ENCODE measurements around the gene DENND2D.

DENND2D gene

GRCh38 chr1:111183308-111184069 is 17.0 kb downstream of the DENND2D start:
- H3K9me3 ChIP-seq (ENCODE audit: insufficient read depth, low read length): no peaks in the 10 kb centered on the region
- no peaks in the 10 kb centered on the region for H3K27me3 ChIP-seq (ENCODE audit: insufficient read depth, insufficient read length)
- no peaks in the 10 kb centered on the region for H3K4me1 ChIP-seq (ENCODE audit: insufficient read depth, insufficient read length)
- TF ChIP-seq SUZ12 (IDR thresholded peaks at IDR 0.05; ENCODE audit: extremely low read depth, insufficient read depth, insufficient read length) (no peak), YY1 (IDR thresholded peaks at IDR 0.05; ENCODE audit: insufficient read depth, insufficient read length) (no peak), ZNF274 (IDR thresholded peaks at IDR 0.05; ENCODE audit: low read depth, low read length) (no peak)
- H3K9ac ChIP-seq (ENCODE audit: insufficient read length, low read depth): no peak overlapping the region
- no peak overlapping the region for H3K4me3 ChIP-seq (ENCODE audit: insufficient read length, low read depth)
- peaks cover 50% of the 10 kb centered on the region for H3K36me3 ChIP-seq (ENCODE audit: insufficient read depth, insufficient read length, low read length)
- no peak for DNase-seq (ENCODE audit: low read depth, low spot score)

- H3K9me3 ChIP-seq (ENCODE audit: insufficient read depth, low read length): no peaks in the 10 kb centered on the region
- H3K36me3 ChIP-seq (ENCODE audit: insufficient read depth, insufficient read length, low read length): peaks cover 40% of the 10 kb centered on the region
- DNase-seq (ENCODE audit: low read depth, low spot score): no peak
- H3K9ac ChIP-seq (ENCODE audit: insufficient read length, low read depth): no peak overlapping the region
- TF ChIP-seq YY1 (IDR thresholded peaks at IDR 0.05; ENCODE audit: insufficient read depth, insufficient read length) (no peak), SUZ12 (IDR thresholded peaks at IDR 0.05; ENCODE audit: extremely low read depth, insufficient read depth, insufficient read length) (no peak), ZNF274 (IDR thresholded peaks at IDR 0.05; ENCODE audit: low read depth, low read length) (no peak)
- no peak overlapping the region for H3K4me3 ChIP-seq (ENCODE audit: insufficient read length, low read depth)
- no peaks in the 10 kb centered on the region for H3K27me3 ChIP-seq (ENCODE audit: insufficient read depth, insufficient read length)
- H3K4me1 ChIP-seq (ENCODE audit: insufficient read depth, insufficient read length): no peaks in the 10 kb centered on the region
These were observed 18.4 kb downstream of the DENND2D start for GRCh38 chr1:111182052-111182451.

- H3K9ac ChIP-seq (ENCODE audit: insufficient read length, low read depth): no peak overlapping the region
- H3K27me3 ChIP-seq (ENCODE audit: insufficient read depth, insufficient read length): no peaks in the 10 kb centered on the region
- no peak overlapping the region for H3K4me3 ChIP-seq (ENCODE audit: insufficient read length, low read depth)
- no peak for DNase-seq (ENCODE audit: low read depth, low spot score)
- peaks cover 33% of the 10 kb centered on the region for H3K36me3 ChIP-seq (ENCODE audit: insufficient read depth, insufficient read length, low read length)
- TF ChIP-seq ZNF274 (IDR thresholded peaks at IDR 0.05; ENCODE audit: low read depth, low read length) (no peak), SUZ12 (IDR thresholded peaks at IDR 0.05; ENCODE audit: extremely low read depth, insufficient read depth, insufficient read length) (no peak), YY1 (IDR thresholded peaks at IDR 0.05; ENCODE audit: insufficient read depth, insufficient read length) (no peak)
- no peaks in the 10 kb centered on the region for H3K9me3 ChIP-seq (ENCODE audit: insufficient read depth, low read length)
- H3K4me1 ChIP-seq (ENCODE audit: insufficient read depth, insufficient read length): no peaks in the 10 kb centered on the region
These were observed 20.4 kb downstream of the DENND2D start for GRCh38 chr1:111179968-111180533.

- Histone ChIP-seq H3K9ac (ENCODE audit: insufficient read length, low read depth) (no peak overlapping the region), H3K27me3 (ENCODE audit: insufficient read depth, insufficient read length) (no peaks in the 10 kb centered on the region), H3K36me3 (ENCODE audit: insufficient read depth, insufficient read length, low read length) (peaks cover 33% of the 10 kb centered on the region), H3K4me3 (ENCODE audit: insufficient read length, low read depth) (no peak overlapping the region), H3K9me3 (ENCODE audit: insufficient read depth, low read length) (no peaks in the 10 kb centered on the region), H3K4me1 (ENCODE audit: insufficient read depth, insufficient read length) (no peaks in the 10 kb centered on the region)
- DNase-seq (ENCODE audit: low read depth, low spot score): no peak
- TF ChIP-seq SUZ12 (IDR thresholded peaks at IDR 0.05; ENCODE audit: extremely low read depth, insufficient read depth, insufficient read length): no peak
- TF ChIP-seq ZNF274 (IDR thresholded peaks at IDR 0.05; ENCODE audit: low read depth, low read length): no peak
- TF ChIP-seq YY1 (IDR thresholded peaks at IDR 0.05; ENCODE audit: insufficient read depth, insufficient read length): no peak
These were observed 23.8 kb downstream of the DENND2D start for GRCh38 chr1:111176678-111177077.

GRCh38 chr1:111175349-111175748 is 25.1 kb downstream of the DENND2D start:
- Histone ChIP-seq H3K4me1 (ENCODE audit: insufficient read depth, insufficient read length) (no peaks in the 10 kb centered on the region), H3K9me3 (ENCODE audit: insufficient read depth, low read length) (no peaks in the 10 kb centered on the region), H3K4me3 (ENCODE audit: insufficient read length, low read depth) (no peak overlapping the region), H3K36me3 (ENCODE audit: insufficient read depth, insufficient read length, low read length) (peaks cover 33% of the 10 kb centered on the region), H3K27me3 (ENCODE audit: insufficient read depth, insufficient read length) (no peaks in the 10 kb centered on the region), H3K9ac (ENCODE audit: insufficient read length, low read depth) (no peak overlapping the region)
- TF ChIP-seq ZNF274 (IDR thresholded peaks at IDR 0.05; ENCODE audit: low read depth, low read length) (no peak), SUZ12 (IDR thresholded peaks at IDR 0.05; ENCODE audit: extremely low read depth, insufficient read depth, insufficient read length) (no peak), YY1 (IDR thresholded peaks at IDR 0.05; ENCODE audit: insufficient read depth, insufficient read length) (no peak)
- no peak for DNase-seq (ENCODE audit: low read depth, low spot score)

GRCh38 chr1:111174070-111174469 is 26.4 kb downstream of the DENND2D start:
- H3K9ac ChIP-seq (ENCODE audit: insufficient read length, low read depth): no peak overlapping the region
- no peak overlapping the region for H3K4me3 ChIP-seq (ENCODE audit: insufficient read length, low read depth)
- no peak for DNase-seq (ENCODE audit: low read depth, low spot score)
- H3K36me3 ChIP-seq (ENCODE audit: insufficient read depth, insufficient read length, low read length): peaks cover 33% of the 10 kb centered on the region
- no peaks in the 10 kb centered on the region for H3K9me3 ChIP-seq (ENCODE audit: insufficient read depth, low read length)
- no peak for TF ChIP-seq YY1 (IDR thresholded peaks at IDR 0.05; ENCODE audit: insufficient read depth, insufficient read length)
- TF ChIP-seq ZNF274 (IDR thresholded peaks at IDR 0.05; ENCODE audit: low read depth, low read length): no peak
- TF ChIP-seq SUZ12 (IDR thresholded peaks at IDR 0.05; ENCODE audit: extremely low read depth, insufficient read depth, insufficient read length): no peak
- no peaks in the 10 kb centered on the region for H3K4me1 ChIP-seq (ENCODE audit: insufficient read depth, insufficient read length)
- H3K27me3 ChIP-seq (ENCODE audit: insufficient read depth, insufficient read length): no peaks in the 10 kb centered on the region

GRCh38 chr1:111172463-111172862 is 28.0 kb downstream of the DENND2D start:
- DNase-seq (ENCODE audit: low read depth, low spot score): no peak
- H3K36me3 ChIP-seq (ENCODE audit: insufficient read depth, insufficient read length, low read length): peaks cover 43% of the 10 kb centered on the region
- no peak overlapping the region for H3K9ac ChIP-seq (ENCODE audit: insufficient read length, low read depth)
- no peaks in the 10 kb centered on the region for H3K27me3 ChIP-seq (ENCODE audit: insufficient read depth, insufficient read length)
- H3K9me3 ChIP-seq (ENCODE audit: insufficient read depth, low read length): no peaks in the 10 kb centered on the region
- H3K4me3 ChIP-seq (ENCODE audit: insufficient read length, low read depth): no peak overlapping the region
- TF ChIP-seq SUZ12 (IDR thresholded peaks at IDR 0.05; ENCODE audit: extremely low read depth, insufficient read depth, insufficient read length): no peak
- TF ChIP-seq ZNF274 (IDR thresholded peaks at IDR 0.05; ENCODE audit: low read depth, low read length): no peak
- no peak for TF ChIP-seq YY1 (IDR thresholded peaks at IDR 0.05; ENCODE audit: insufficient read depth, insufficient read length)
- H3K4me1 ChIP-seq (ENCODE audit: insufficient read depth, insufficient read length): no peaks in the 10 kb centered on the region

Measured in NT2/D1 (cell line).